Naive thymus-derived CD4-positive, alpha-beta T cell (primary cell): Measurements from ENCODE around the gene RNF150. TPM values are rescaled to one million over a fixed set of nuclear protein-coding genes. Genes with fewer than 3 reads are reported as not detected.

ENCODE experiments used
- ATAC-seq: fragments of 150-1000 bp; cut with Tn5 transposase; 2 replicates; pipeline ENCODE4 v1.10.0; 2021; ENCODE audit warnings: mild to moderate bottlenecking, moderate library complexity
- CTCF ChIA-PET: fragments of 350-600 bp; sonication (Branson Sonifier 250); formaldehyde crosslinking; loops from one replicate; lab custom pipeline; 2021; ENCODE audit warnings: antibody characterized with exemption; lab: Charles Lee
- POLR2A ChIA-PET: fragments of 350-600 bp; sonication (Branson Sonifier 250); formaldehyde crosslinking; loops from one replicate; lab custom pipeline; 2021; ENCODE audit warnings: antibody characterized with exemption, inconsistent platforms; lab: Charles Lee
- DNase-seq, 9 donors: peaks; one replicate each; pipeline versions ENCODE4 v3.0.0 to v3.0.0-alpha.2; 2020 to 2022; ENCODE audit warnings: mixed read lengths in 1 of 9
- H3K27ac ChIP-seq: one replicate; pipeline ENCODE4 v1.7.0; 2013; ENCODE audit warnings: mild to moderate bottlenecking, low read depth, low read length, moderate library complexity
- H3K27me3 ChIP-seq, 2 donors: one replicate each; pipeline ENCODE4 v1.7.0; 2013; ENCODE audit warnings: low read length in 2 of 2, mild to moderate bottlenecking in 2 of 2, moderate library complexity in 2 of 2; ENCODE audit not compliant: control insufficient read depth in 2 of 2, insufficient read depth in 2 of 2
- H3K36me3 ChIP-seq, 3 experiments: 1 replicate in 2 of 3; 2 replicates in 1 of 3; pipeline ENCODE4 v1.7.0; 2013; ENCODE audit warnings: low read length in 3 of 3, mild to moderate bottlenecking in 3 of 3, moderate library complexity in 1 of 3; ENCODE audit not compliant: insufficient read depth in 3 of 3, control insufficient read depth in 2 of 3
- H3K4me1 ChIP-seq, 2 donors: one replicate each; pipeline ENCODE4 v1.7.0; 2013; ENCODE audit warnings: low read length in 2 of 2, mild to moderate bottlenecking in 2 of 2, moderate library complexity in 1 of 2; ENCODE audit not compliant: control insufficient read depth in 2 of 2, insufficient read depth in 2 of 2
- H3K4me3 ChIP-seq: 2 replicates; pipeline ENCODE4 v1.7.0; 2013; ENCODE audit warnings: mild to moderate bottlenecking, low read length
- H3K9me3 ChIP-seq, 3 experiments: 1 replicate in 2 of 3; 2 replicates in 1 of 3; pipeline ENCODE4 v1.7.0; 2013; ENCODE audit warnings: low read length in 3 of 3; ENCODE audit not compliant: control insufficient read depth in 2 of 3
- H3K27ac Mint-ChIP-seq, 9 donors: one replicate each; pipeline ENCODE4 v1.8.0; 2020 to 2022; ENCODE audit warnings: mixed read lengths in 9 of 9, mild to moderate bottlenecking in 8 of 9, moderate library complexity in 5 of 9, inconsistent platforms in 2 of 9
- H3K27me3 Mint-ChIP-seq, 5 donors: one replicate each; pipeline ENCODE4 v1.8.0; 2021 to 2022; ENCODE audit warnings: mixed read lengths in 5 of 5, mild to moderate bottlenecking in 1 of 5
- H3K36me3 Mint-ChIP-seq, 5 donors: one replicate each; pipeline ENCODE4 v1.8.0; 2020 to 2022; ENCODE audit warnings: mixed read lengths in 5 of 5, mild to moderate bottlenecking in 3 of 5, inconsistent platforms in 1 of 5
- H3K4me1 Mint-ChIP-seq, 7 donors: one replicate each; pipeline ENCODE4 v1.8.0; 2020 to 2022; ENCODE audit warnings: mixed read lengths in 7 of 7, mild to moderate bottlenecking in 3 of 7, inconsistent platforms in 1 of 7
- H3K4me3 Mint-ChIP-seq, 10 donors: one replicate each; pipeline ENCODE4 v1.8.0; 2020 to 2022; ENCODE audit warnings: mild to moderate bottlenecking in 10 of 10, mixed read lengths in 10 of 10, moderate library complexity in 6 of 10, inconsistent platforms in 2 of 10
- H3K9me3 Mint-ChIP-seq, 11 donors: one replicate each; pipeline ENCODE4 v1.8.0; 2020 to 2022; ENCODE audit warnings: mixed read lengths in 11 of 11, mild to moderate bottlenecking in 4 of 11, inconsistent platforms in 1 of 11, moderate library complexity in 1 of 11
- intact Hi-C, 2 donors: fragments of 100-400 bp; cut with micrococcal nuclease; formaldehyde crosslinking; loops; one replicate each; pipeline ENCODE4 v1.15.1; 2023
- polyA plus RNA-seq, 2 donors: library from polyadenylated mRNA; unstranded; fragments of 300-500 nt; fragmentation: Illumina TruSeq; gene quantifications; one replicate each; pipeline ENCODE4 v1.2.3, GENCODE V29; 2021
- total RNA-seq, 6 experiments: library from RNA in 5 of 6; stranded (reverse) in 5 of 6; gene quantifications; 1 replicate in 5 of 6; 2 replicates in 1 of 6; pipeline ENCODE4 v1.2.3 and lab custom pipeline; 2021 to 2026

RNF150 gene
- total and polyA plus RNA-seq, 7 experiments from 2014 or later, result 0.02 TPM; not detected in 6

GRCh38 chr4:140955641-140956040, 177.6 kb downstream of the RNF150 start:
- intact Hi-C loops, result no loop called here
- no peak for ATAC-seq
- no peaks in the 10 kb centered on the region for H3K27me3 ChIP-seq
- ChIA-PET CTCF (no interaction called here), POLR2A (no interaction called here)
- Mint-ChIP-seq H3K4me3 (no peak overlapping the region), H3K4me1 (no peaks in the 10 kb centered on the region), H3K27me3 (peaks cover 0 to 30% (median 0%) of the 10 kb centered on the region in 5 donors), H3K9me3 (peaks cover 0 to 17% (median 6%) of the 10 kb centered on the region in 11 donors), H3K27ac (no peak overlapping the region), H3K36me3 (peaks cover 0 to 4% (median 0%) of the 10 kb centered on the region in 5 donors)
- DNase-seq, result no peak
- no peak overlapping the region for H3K4me3 ChIP-seq
- no peaks in the 10 kb centered on the region for H3K4me1 ChIP-seq
- H3K27ac ChIP-seq, result no peak overlapping the region
- H3K9me3 ChIP-seq, result no peaks in the 10 kb centered on the region
- H3K36me3 ChIP-seq, result no peaks in the 10 kb centered on the region

DNA sequence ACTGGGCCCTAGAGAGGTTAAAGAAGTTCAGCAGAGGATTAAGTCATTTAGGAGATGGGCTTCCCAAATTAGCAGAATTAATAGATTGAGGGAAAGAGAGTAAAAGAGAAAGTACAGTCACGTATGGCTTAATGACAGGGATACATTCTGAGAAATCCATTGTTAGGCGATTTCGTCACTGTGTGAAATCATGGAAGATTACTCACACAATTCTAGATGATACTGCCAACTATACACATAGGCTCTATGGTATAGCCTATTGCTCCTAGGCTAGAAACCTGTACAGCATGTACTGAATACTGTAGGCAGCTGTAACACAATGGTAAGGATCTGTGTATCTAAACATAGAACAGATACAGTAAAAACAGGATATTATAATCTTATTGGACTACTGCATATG, 180.6 kb downstream of the RNF150 start:
- H3K27ac ChIP-seq, result no peak overlapping the region
- no peak for ATAC-seq
- Mint-ChIP-seq H3K27ac (no peak overlapping the region), H3K27me3 (peaks cover 0 to 21% (median 2%) of the 10 kb centered on the region in 5 donors), H3K9me3 (peaks cover 0 to 7% (median 5%) of the 10 kb centered on the region in 11 donors), H3K36me3 (peaks cover 0 to 4% (median 0%) of the 10 kb centered on the region in 5 donors), H3K4me1 (no peaks in the 10 kb centered on the region), H3K4me3 (no peak overlapping the region)
- H3K27me3 ChIP-seq, result no peaks in the 10 kb centered on the region
- intact Hi-C loops, result no loop called here
- CTCF ChIA-PET, result no interaction called here
- no peaks in the 10 kb centered on the region for H3K9me3 ChIP-seq
- H3K4me3 ChIP-seq, result no peak overlapping the region
- POLR2A ChIA-PET, result no interaction called here
- DNase-seq, result no peak
- no peaks in the 10 kb centered on the region for H3K4me1 ChIP-seq
- H3K36me3 ChIP-seq, result no peaks in the 10 kb centered on the region

DNA sequence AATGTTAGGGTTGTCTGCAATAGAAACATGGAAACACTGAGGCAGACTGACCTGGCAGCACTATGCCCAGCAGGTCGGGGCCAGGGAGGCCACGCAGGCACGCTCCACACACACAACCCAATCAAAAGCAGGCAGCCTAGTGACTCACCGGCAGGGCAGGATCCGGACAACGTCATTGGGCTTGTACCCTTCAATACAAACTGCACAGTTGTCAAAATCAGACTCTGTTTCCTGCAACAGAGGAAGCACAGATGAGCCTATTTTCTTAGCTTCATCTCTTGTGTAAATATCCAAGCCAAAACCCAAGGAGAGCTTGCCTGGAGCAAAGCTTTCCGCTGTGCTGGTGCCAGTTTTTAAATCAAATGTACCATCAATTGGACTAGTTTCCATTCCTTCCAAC, 185.8 kb downstream of the RNF150 start:
- Mint-ChIP-seq H3K27ac (no peak overlapping the region), H3K9me3 (no peaks in the 10 kb centered on the region), H3K4me1 (no peaks in the 10 kb centered on the region), H3K27me3 (peaks cover 0 to 13% (median 0%) of the 10 kb centered on the region in 5 donors), H3K4me3 (no peak overlapping the region), H3K36me3 (no peaks in the 10 kb centered on the region)
- H3K9me3 ChIP-seq, result no peaks in the 10 kb centered on the region
- no peaks in the 10 kb centered on the region for H3K36me3 ChIP-seq
- H3K27me3 ChIP-seq, result no peaks in the 10 kb centered on the region
- POLR2A ChIA-PET, result no interaction called here
- intact Hi-C loops, result no loop called here
- H3K4me3 ChIP-seq, result no peak overlapping the region
- ATAC-seq (no peak), DNase-seq (no peak)
- no peak overlapping the region for H3K27ac ChIP-seq
- CTCF ChIA-PET, result no interaction called here
- no peaks in the 10 kb centered on the region for H3K4me1 ChIP-seq

- no peak overlapping the region for H3K4me3 ChIP-seq
- Mint-ChIP-seq H3K27ac (no peak overlapping the region), H3K36me3 (no peaks in the 10 kb centered on the region), H3K4me1 (no peaks in the 10 kb centered on the region), H3K4me3 (no peak overlapping the region), H3K27me3 (peaks cover 0 to 5% (median 0%) of the 10 kb centered on the region in 5 donors), H3K9me3 (no peaks in the 10 kb centered on the region)
- intact Hi-C loops, result no loop called here
- H3K4me1 ChIP-seq, result no peaks in the 10 kb centered on the region
- H3K36me3 ChIP-seq, result no peaks in the 10 kb centered on the region
- ChIA-PET POLR2A (no interaction called here), CTCF (no interaction called here)
- H3K9me3 ChIP-seq, result no peaks in the 10 kb centered on the region
- H3K27me3 ChIP-seq, result no peaks in the 10 kb centered on the region
- no peak overlapping the region for H3K27ac ChIP-seq
- no peak for DNase-seq
- no peak for ATAC-seq
Measured at GRCh38 chr4:140945106-140945505, 188.2 kb downstream of the RNF150 start.

GRCh38 chr4:140944572-140944971, 188.7 kb downstream of the RNF150 start:
- Mint-ChIP-seq H3K27me3 (peaks cover 0 to 5% (median 0%) of the 10 kb centered on the region in 5 donors), H3K9me3 (no peaks in the 10 kb centered on the region), H3K36me3 (no peaks in the 10 kb centered on the region), H3K27ac (no peak overlapping the region), H3K4me1 (no peaks in the 10 kb centered on the region), H3K4me3 (no peak overlapping the region)
- DNase-seq (no peak), ATAC-seq (no peak)
- Histone ChIP-seq H3K27ac (no peak overlapping the region), H3K4me3 (no peak overlapping the region), H3K4me1 (no peaks in the 10 kb centered on the region), H3K36me3 (no peaks in the 10 kb centered on the region), H3K9me3 (no peaks in the 10 kb centered on the region), H3K27me3 (no peaks in the 10 kb centered on the region)
- ChIA-PET CTCF (no interaction called here), POLR2A (no interaction called here)
- intact Hi-C loops, result no loop called here

DNA sequence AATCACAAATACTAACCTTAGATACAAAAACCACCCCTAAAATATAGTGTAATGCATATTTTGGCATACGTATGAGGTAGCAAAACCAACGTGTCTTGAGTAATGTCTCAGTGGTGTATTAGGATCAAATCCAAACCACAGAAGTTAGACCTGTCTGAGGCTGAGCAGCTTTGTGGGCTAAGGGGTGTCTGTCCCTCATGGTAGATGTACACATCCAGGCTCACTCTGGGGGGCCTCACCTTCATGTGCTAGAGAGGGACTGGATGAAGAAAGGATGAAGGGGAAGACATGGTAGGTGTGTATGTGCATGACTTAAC, 189.1 kb downstream of the RNF150 start:
- Mint-ChIP-seq H3K4me3 (no peak overlapping the region), H3K27ac (no peak overlapping the region), H3K36me3 (no peaks in the 10 kb centered on the region), H3K27me3 (peaks cover 0 to 5% (median 0%) of the 10 kb centered on the region in 5 donors), H3K4me1 (no peaks in the 10 kb centered on the region), H3K9me3 (no peaks in the 10 kb centered on the region)
- Histone ChIP-seq H3K27me3 (no peaks in the 10 kb centered on the region), H3K4me1 (no peaks in the 10 kb centered on the region), H3K27ac (no peak overlapping the region), H3K36me3 (no peaks in the 10 kb centered on the region), H3K9me3 (no peaks in the 10 kb centered on the region), H3K4me3 (no peak overlapping the region)
- no peak for DNase-seq
- intact Hi-C loops, result no loop called here
- ATAC-seq, result no peak
- CTCF ChIA-PET, result no interaction called here
- POLR2A ChIA-PET, result no interaction called here

- Histone ChIP-seq H3K4me3 (no peak overlapping the region), H3K36me3 (no peaks in the 10 kb centered on the region), H3K9me3 (no peaks in the 10 kb centered on the region), H3K27me3 (no peaks in the 10 kb centered on the region), H3K27ac (no peak overlapping the region), H3K4me1 (no peaks in the 10 kb centered on the region)
- Mint-ChIP-seq H3K36me3 (no peaks in the 10 kb centered on the region), H3K27ac (no peak overlapping the region), H3K4me1 (no peaks in the 10 kb centered on the region), H3K27me3 (peaks cover 0 to 5% (median 0%) of the 10 kb centered on the region in 5 donors), H3K9me3 (no peaks in the 10 kb centered on the region), H3K4me3 (no peak overlapping the region)
- DNase-seq, result no peak
- intact Hi-C loops, result no loop called here
- ChIA-PET CTCF (no interaction called here), POLR2A (no interaction called here)
- ATAC-seq, result no peak
Measured at GRCh38 chr4:140943486-140944198, 189.6 kb downstream of the RNF150 start.
